HG03060 (cell line): ENCODE measurements around the gene MAP2K3.

ENCODE experiments used
- ATAC-seq: cut with Tn5 transposase; IDR thresholded peaks from one replicate; pipeline ENCODE4 v1.9.1; 2021; ENCODE audit warnings: low read depth, moderate number of reproducible peaks; ENCODE audit not compliant: unreplicated experiment

Gene MAP2K3

GRCh38 chr17:21282231-21282630 lies 2.3 kb upstream of the MAP2K3 start:
- no peak for ATAC-seq

GRCh38 chr17:21282850-21283249 lies 1.7 kb upstream of the MAP2K3 start:
- ATAC-seq: no peak

- peak; percentile 0 for ATAC-seq
Measured at GRCh38 chr17:21283482-21284318, 811 bp upstream of the MAP2K3 start.

- no peak for ATAC-seq
Measured at GRCh38 chr17:21285164-21286065, 904 bp downstream of the MAP2K3 start.

- ATAC-seq: no peak
Measured at GRCh38 chr17:21286066-21286770, 1.7 kb downstream of the MAP2K3 start.

GRCh38 chr17:21286909-21287702 lies 2.6 kb downstream of the MAP2K3 start:
- no peak for ATAC-seq

- peak; percentile 21 for ATAC-seq
Measured at GRCh38 chr17:21287703-21288449, 3.4 kb downstream of the MAP2K3 start.

GRCh38 chr17:21288571-21289017 lies 4.1 kb downstream of the MAP2K3 start:
- peak; percentile 12 for ATAC-seq

GRCh38 chr17:21289175-21289901 lies 4.8 kb downstream of the MAP2K3 start:
- ATAC-seq: no peak

- no peak for ATAC-seq
Measured at GRCh38 chr17:21289902-21290571, 5.5 kb downstream of the MAP2K3 start.

GRCh38 chr17:21291357-21291756 lies 6.8 kb downstream of the MAP2K3 start:
- ATAC-seq: no peak

GRCh38 chr17:21291862-21292261 lies 7.4 kb downstream of the MAP2K3 start:
- ATAC-seq: no peak

GRCh38 chr17:21292867-21293830 lies 8.6 kb downstream of the MAP2K3 start:
- ATAC-seq: no peak

- no peak for ATAC-seq
Measured at GRCh38 chr17:21293831-21294210, 9.3 kb downstream of the MAP2K3 start.

- ATAC-seq: no peak
Measured at GRCh38 chr17:21294321-21295035, 10.0 kb downstream of the MAP2K3 start.
